ENCODE results near the gene ICAM1. TPM values are rescaled to one million over a fixed set of nuclear protein-coding genes. Genes with fewer than 3 reads are reported as not detected.

ICAM1 gene
- total and polyA plus RNA-seq, 2 of the 8 experiments (the other 6 are each of a cell fraction or from before 2014, with no cell fraction given), result 4.0 to 9.4 TPM

DNA sequence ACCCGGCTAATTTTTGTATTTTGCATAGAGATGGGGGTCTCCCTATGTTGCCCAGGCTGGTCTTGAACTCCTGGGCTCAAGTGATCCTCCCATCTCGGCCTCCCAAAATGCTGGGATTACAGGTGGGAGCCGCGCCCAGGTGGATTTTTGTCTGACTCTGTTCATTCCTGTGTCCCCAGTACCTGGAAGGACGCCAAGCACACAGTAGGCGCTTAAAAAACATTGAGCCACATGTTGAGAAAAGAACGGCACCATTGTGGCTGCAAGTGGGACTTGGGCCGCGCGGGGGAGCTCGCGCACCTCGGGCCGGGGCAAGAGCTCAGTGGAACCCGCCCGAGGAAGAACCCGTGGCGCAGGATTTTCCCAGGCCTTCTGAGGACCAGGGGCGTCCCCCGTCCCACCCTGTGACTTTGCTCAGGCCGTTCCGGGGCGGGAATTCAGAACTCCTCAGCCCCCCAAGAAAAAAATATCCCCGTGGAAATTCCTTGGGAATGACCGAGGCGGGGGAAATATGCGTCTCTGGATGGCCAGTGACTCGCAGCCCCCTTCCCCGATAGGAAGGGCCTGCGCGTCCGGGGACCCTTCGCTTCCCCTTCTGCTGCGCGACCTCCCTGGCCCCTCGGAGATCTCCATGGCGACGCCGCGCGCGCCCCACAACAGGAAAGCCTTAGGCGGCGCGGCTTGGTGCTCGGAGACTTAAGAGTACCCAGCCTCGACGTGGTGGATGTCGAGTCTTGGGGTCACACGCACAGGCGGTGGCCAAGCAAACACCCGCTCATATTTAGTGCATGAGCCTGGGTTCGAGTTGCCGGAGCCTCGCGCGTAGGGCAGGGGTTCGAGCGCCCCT lies 1.4 kb upstream of the ICAM1 start (continued):
- TF ChIP-seq, protein P1, sequence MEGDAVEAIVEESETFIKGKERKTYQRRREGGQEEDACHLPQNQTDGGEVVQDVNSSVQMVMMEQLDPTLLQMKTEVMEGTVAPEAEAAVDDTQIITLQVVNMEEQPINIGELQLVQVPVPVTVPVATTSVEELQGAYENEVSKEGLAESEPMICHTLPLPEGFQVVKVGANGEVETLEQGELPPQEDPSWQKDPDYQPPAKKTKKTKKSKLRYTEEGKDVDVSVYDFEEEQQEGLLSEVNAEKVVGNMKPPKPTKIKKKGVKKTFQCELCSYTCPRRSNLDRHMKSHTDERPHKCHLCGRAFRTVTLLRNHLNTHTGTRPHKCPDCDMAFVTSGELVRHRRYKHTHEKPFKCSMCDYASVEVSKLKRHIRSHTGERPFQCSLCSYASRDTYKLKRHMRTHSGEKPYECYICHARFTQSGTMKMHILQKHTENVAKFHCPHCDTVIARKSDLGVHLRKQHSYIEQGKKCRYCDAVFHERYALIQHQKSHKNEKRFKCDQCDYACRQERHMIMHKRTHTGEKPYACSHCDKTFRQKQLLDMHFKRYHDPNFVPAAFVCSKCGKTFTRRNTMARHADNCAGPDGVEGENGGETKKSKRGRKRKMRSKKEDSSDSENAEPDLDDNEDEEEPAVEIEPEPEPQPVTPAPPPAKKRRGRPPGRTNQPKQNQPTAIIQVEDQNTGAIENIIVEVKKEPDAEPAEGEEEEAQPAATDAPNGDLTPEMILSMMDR (IDR thresholded peaks at IDR 0.05; ENCODE audit: control extremely low read depth in 1 of 3, insufficient read depth in 1 of 3, low read depth in 1 of 3, low read length in 3 of 3), result peak; percentile 79 to 95 (median 88)
- TF ChIP-seq TBP (IDR thresholded peaks at IDR 0.05; ENCODE audit: low read depth, low read length) (no peak), ATF3 (IDR thresholded peaks at IDR 0.05; ENCODE audit: insufficient read depth, low read depth, low read length) (peak; percentile 51), NRF1 (IDR thresholded peaks at IDR 0.05; ENCODE audit: low read depth, low read length) (no peak), EZH2 (IDR thresholded peaks at IDR 0.05; ENCODE audit: low read depth, low read length, severe bottlenecking) (peak; percentile 33), CHD1 (IDR thresholded peaks at IDR 0.05; ENCODE audit: low read depth, low read length) (no peak), KDM1A (IDR thresholded peaks at IDR 0.05; ENCODE audit: borderline replicate concordance, low read length) (peak; percentile 78; the same call in 1 of the 2 replicates)

Data from H1 (cell line).